Activated CD4-positive, alpha-beta T cell treated with anti-CD3 and anti-CD28 coated beads for 36 hours (primary cell): Measurements from ENCODE around the gene DLL4. TPM values are rescaled to one million over a fixed set of nuclear protein-coding genes. Genes with fewer than 3 reads are reported as not detected.

Source experiments
- ATAC-seq: fragments of 200-7000 bp; cut with Tn5 transposase; one replicate; pipeline ENCODE4 v1.10.0; 2021; ENCODE audit warnings: mild to moderate bottlenecking, moderate library complexity
- CTCF ChIA-PET: fragments of 350-600 bp; sonication (Branson Sonifier 250); formaldehyde crosslinking; loops from one replicate; lab custom pipeline; 2021; ENCODE audit warnings: antibody characterized with exemption; lab: Charles Lee
- POLR2A ChIA-PET: fragments of 350-600 bp; sonication (Branson Sonifier 250); formaldehyde crosslinking; loops from one replicate; lab custom pipeline; 2021; ENCODE audit warnings: antibody characterized with exemption, inconsistent platforms; lab: Charles Lee
- DNase-seq: peaks from one replicate; pipeline ENCODE4 v3.0.0-alpha.2; 2020
- H3K27ac Mint-ChIP-seq: one replicate; pipeline ENCODE4 v1.8.0; 2021; ENCODE audit warnings: mixed read lengths
- H3K27me3 Mint-ChIP-seq: one replicate; pipeline ENCODE4 v1.8.0; 2021; ENCODE audit warnings: mixed read lengths
- H3K36me3 Mint-ChIP-seq: one replicate; pipeline ENCODE4 v1.8.0; 2021; ENCODE audit warnings: low read depth, mixed read lengths
- H3K4me1 Mint-ChIP-seq: one replicate; pipeline ENCODE4 v1.8.0; 2021; ENCODE audit warnings: mixed read lengths
- H3K4me3 Mint-ChIP-seq: one replicate; pipeline ENCODE4 v1.8.0; 2021; ENCODE audit warnings: mild to moderate bottlenecking, moderate library complexity, mixed read lengths
- H3K9me3 Mint-ChIP-seq: one replicate; pipeline ENCODE4 v1.8.0; 2021; ENCODE audit warnings: low read depth, mixed read lengths
- intact Hi-C, 2 experiments: fragments of 100-400 bp; cut with DNase I in 1 of 2; cut with micrococcal nuclease in 1 of 2; formaldehyde crosslinking; loops; one replicate each; pipeline versions ENCODE4 v1.14.2 to v1.15.1; 2022 to 2024; cut with DNase I, micrococcal nuclease
- total RNA-seq, 2 experiments: library from RNA; stranded (reverse); gene quantifications; one replicate each; pipeline ENCODE4 v1.2.3, GENCODE V29; 2021

Gene DLL4
- total RNA-seq, 2 experiments from 2014 or later, result 0.18 to 0.30 TPM

DNA sequence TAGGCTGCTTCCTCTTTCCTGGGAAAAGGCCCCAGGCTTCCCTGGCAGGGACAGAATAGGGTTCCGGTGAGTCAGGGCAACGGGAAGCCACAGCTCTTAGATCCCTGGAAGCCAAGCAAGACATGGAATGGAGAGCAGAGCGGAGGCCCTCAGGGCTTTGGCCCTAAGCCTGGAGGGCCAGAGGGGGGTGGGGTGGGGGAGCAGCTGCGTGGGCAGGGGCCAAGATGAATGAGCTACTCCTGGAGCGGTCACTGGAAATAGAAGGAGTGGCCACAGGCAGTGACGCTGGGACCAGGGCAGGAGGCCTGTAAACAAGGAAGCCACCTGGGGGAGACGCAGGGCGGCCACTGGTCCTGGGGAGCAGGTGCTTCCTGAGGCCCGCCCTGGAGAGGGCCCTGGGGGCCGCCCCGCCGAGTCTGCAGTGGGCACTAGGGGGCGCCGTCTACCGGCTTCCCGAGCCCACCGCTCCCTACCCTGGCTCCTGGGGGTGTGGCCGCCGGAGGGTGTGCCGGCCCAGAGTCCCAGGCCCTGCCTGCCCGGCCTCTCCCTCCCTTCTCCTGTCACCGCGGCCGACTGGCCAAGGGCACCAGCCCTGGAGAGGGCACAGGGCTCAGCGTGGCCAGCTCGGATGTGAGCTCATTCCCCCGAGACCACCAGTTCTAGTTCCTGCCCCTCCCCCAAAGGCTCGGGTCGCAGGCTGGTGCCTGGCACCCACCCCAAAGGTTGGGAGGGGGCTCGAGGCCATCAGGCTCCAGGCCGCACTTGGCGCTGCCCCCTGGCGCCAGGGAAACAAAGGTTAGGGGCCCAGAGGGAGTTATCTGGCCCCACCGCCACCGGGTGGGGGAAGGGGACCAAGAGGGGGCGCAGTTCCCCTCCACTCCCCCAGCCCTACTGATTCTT, 22.8 kb upstream of the DLL4 start:
- no peaks in the 10 kb centered on the region for H3K27me3 Mint-ChIP-seq
- POLR2A ChIA-PET, result interaction anchor here (0.6 to 1.8 kb wide), 2 partner anchors 12 to 36 kb away, joined by 4 to 6 read pairs; partner anchors contain the start of gene VPS18
- H3K9me3 Mint-ChIP-seq, result no peaks in the 10 kb centered on the region
- peaks cover 27% of the 10 kb centered on the region for H3K4me1 Mint-ChIP-seq
- CTCF ChIA-PET, result interaction anchor here (0.6 to 10.6 kb wide), 23 partner anchors 9 to 403 kb away, joined by 3 to 98 read pairs (median 3); partner anchors contain the start of genes CHAC1, DLL4 and VPS18
- intact Hi-C loops, result loop anchor here (1.0 to 10.0 kb wide), 9 partner anchors 22 to 508 kb away; partner anchors contain the start of genes CHAC1 (in 2 of the 2), CHP1 (in 1 of the 2), DLL4 (in 1 of the 2) and EXD1 (in 1 of the 2)
- peak overlapping the region; percentile 82 for H3K27ac Mint-ChIP-seq
- DNase-seq (peak; percentile 91), ATAC-seq (peak; percentile 81)
- H3K36me3 Mint-ChIP-seq, result peaks cover 10% of the 10 kb centered on the region
- H3K4me3 Mint-ChIP-seq, result peak overlapping the region; percentile 69

DNA sequence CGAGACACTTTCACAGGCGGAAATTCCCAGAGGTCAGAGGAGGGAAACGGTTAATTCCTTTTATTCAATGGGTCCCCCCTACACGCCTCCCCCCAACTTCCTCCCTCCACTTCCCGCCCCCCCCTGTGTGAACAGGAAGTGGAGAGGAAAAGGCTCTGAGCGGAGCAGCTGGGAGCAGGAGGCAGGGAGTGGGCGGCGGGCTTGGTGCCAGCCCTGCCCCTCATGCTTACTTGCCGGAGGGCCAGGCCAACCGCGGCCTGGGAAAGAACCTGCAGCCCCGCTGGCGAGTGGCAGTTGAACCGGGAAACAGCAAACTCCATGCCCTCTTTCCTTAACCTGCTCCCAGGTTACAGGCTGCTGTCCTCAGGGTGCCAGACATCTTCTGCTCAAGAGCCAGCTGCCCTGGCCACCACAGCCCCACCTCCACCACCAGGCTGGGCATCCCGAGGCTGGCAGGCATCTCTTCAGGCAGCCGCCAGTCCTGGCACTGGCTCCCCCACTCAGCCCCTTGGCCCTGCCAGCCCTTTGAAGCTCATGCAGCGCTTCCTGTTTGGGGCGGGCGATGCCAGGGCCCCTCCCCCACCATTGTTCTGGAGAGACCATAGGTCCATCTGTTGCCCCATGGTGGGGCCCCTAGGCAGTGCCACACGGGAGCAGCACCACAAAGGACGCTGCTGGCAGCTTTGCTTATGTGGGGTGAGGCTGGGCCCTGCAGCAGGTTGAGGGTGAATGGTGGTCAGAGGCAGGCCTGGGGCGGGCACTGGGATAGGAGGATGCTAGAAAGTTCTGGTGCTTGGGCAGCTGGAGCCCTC, 21.9 kb upstream of the DLL4 start:
- peaks cover 27% of the 10 kb centered on the region for H3K4me1 Mint-ChIP-seq
- H3K36me3 Mint-ChIP-seq, result peaks cover 9% of the 10 kb centered on the region
- ChIA-PET CTCF (interaction anchor here (0.7 to 10.6 kb wide), 21 partner anchors 10 to 402 kb away, joined by 3 to 98 read pairs (median 4); partner anchors contain the start of genes CHAC1, DLL4 and VPS18), POLR2A (interaction anchor here (0.6 to 1.8 kb wide), 2 partner anchors 35 to 503 kb away, joined by 3 to 6 read pairs; no protein-coding TSS in a partner anchor)
- H3K27ac Mint-ChIP-seq, result peak overlapping the region; percentile 82
- intact Hi-C loops, result loop anchor here (1.0 to 10.0 kb wide), 10 partner anchors 22 to 508 kb away; partner anchors contain the start of genes CHAC1 (in 2 of the 2), NUSAP1 (in 2 of the 2), OIP5 (in 2 of the 2) and CHP1 (in 1 of the 2)
- H3K4me3 Mint-ChIP-seq, result peak overlapping the region; percentile 69
- H3K27me3 Mint-ChIP-seq, result no peaks in the 10 kb centered on the region
- H3K9me3 Mint-ChIP-seq, result no peaks in the 10 kb centered on the region
- DNase-seq (peak; percentile 80), ATAC-seq (peak; percentile 63)

DNA sequence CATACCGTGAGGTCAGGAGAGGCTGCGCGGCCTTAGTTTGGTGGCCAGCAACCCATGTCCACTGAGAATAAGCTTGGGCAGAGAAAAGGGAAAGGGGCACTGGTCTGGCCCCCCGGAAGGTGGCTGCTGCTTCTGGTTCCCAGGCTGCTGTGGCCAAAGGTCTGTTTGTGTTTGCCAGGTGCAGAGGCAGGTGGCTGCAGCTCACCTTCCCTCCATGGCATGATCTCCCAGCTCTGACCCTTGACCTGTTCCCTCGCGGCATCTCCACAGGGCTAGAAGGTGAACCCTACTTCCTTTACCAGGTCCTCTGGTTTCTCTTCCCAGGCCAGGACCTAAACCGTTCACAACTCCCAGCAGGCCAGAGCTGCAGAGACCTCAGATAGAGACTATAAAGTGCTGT, 21.0 kb upstream of the DLL4 start:
- intact Hi-C loops, result loop anchor here (5.0 to 10.0 kb wide), 4 partner anchors 94 to 507 kb away; partner anchors contain the start of genes NUSAP1 (in 1 of the 2), OIP5 (in 1 of the 2) and RTF1 (in 1 of the 2)
- peak overlapping the region; percentile 58 for H3K27ac Mint-ChIP-seq
- H3K4me1 Mint-ChIP-seq, result peaks cover 21% of the 10 kb centered on the region
- H3K27me3 Mint-ChIP-seq, result no peaks in the 10 kb centered on the region
- ChIA-PET CTCF (interaction anchor here (1.0 to 10.6 kb wide), 11 partner anchors 11 to 323 kb away, joined by 3 to 98 read pairs (median 8); partner anchors contain the start of genes CHAC1, CHP1, DLL4 and VPS18), POLR2A (no interaction called here)
- peaks cover 6% of the 10 kb centered on the region for H3K36me3 Mint-ChIP-seq
- no peak for DNase-seq
- no peaks in the 10 kb centered on the region for H3K9me3 Mint-ChIP-seq
- no peak for ATAC-seq
- H3K4me3 Mint-ChIP-seq, result no peak overlapping the region

DNA sequence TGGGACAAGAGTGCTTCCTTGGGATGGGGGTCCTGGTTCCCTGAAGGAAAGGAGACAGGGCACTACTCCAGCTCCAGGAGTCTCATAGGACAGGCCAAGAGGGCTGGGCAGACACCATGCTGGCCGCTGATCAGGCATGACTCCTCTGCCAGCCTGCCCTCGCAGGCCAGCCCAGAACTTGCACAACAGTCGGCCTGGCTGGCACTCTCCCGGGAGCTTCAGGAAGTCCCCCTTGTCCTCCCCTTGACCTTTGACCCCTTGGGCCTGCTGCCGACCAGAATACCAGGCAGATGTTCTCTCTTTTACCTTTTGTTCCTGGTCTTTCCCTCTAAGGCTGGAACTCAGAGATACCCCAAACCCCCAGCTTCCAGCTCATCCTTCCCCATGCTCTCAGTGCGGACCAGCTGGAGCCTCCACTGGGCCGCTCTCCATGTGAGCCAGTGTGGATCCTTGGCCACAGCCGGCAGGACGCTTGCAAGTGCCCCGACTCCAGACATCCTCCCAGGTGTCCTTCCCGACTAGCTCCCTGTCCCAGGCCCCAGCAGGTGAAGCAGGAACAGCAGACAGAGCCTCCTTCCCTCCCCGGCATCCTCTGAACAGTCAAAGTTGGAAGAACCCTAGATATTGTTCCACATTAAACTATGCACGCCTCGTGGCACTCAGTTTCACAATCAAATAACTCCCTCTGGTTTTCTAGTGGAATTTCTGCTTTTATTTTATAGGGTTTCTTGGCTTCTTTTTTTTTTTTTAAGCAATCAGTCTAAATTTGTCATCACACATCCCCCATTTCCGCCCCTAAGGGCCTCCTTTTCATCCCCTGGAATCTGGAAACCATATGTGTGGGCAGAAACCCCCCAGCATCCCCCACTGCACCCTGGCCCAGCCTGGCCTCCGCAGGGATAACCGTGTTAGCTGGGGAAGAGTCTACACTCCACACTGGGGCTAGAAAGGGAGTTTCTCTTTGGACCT, 19.2 kb upstream of the DLL4 start:
- intact Hi-C loops, result loop anchor here (5.0 to 10.0 kb wide), 4 partner anchors 92 to 505 kb away; partner anchors contain the start of genes NUSAP1 (in 1 of the 2), OIP5 (in 1 of the 2) and RTF1 (in 1 of the 2)
- H3K4me1 Mint-ChIP-seq, result peaks cover 12% of the 10 kb centered on the region
- H3K27me3 Mint-ChIP-seq, result no peaks in the 10 kb centered on the region
- no peak overlapping the region for H3K27ac Mint-ChIP-seq
- ChIA-PET POLR2A (no interaction called here), CTCF (interaction anchor here (0.5 to 10.6 kb wide), 10 partner anchors 15 to 520 kb away, joined by 3 to 98 read pairs (median 3); partner anchors contain the start of gene DLL4)
- DNase-seq (no peak), ATAC-seq (no peak)
- no peak overlapping the region for H3K4me3 Mint-ChIP-seq
- no peaks in the 10 kb centered on the region for H3K9me3 Mint-ChIP-seq
- no peaks in the 10 kb centered on the region for H3K36me3 Mint-ChIP-seq

DNA sequence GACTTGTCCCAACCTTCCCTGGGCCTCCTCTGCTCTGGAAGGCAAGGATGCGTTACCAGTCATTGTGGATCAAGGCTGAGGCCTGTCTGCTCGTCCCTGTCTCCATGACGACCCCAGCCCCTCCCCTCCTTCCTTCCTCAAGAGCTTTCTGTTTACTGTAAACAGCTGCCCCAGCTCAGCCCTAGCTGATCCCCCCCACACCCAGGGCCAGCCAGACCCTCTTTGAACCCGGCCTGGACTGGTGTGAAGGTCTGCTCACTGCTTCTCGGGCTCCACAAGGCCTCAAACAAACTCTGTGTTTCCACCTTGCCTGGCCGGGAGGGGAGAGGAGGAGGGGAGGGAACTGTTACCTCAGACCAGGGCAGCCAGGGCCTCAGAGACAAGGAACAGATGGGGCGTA, 18.0 kb upstream of the DLL4 start:
- H3K4me3 Mint-ChIP-seq, result no peak overlapping the region
- no peak for DNase-seq
- CTCF ChIA-PET, result interaction anchor here (0.9 to 10.6 kb wide), 6 partner anchors 8 to 273 kb away, joined by 3 to 98 read pairs (median 4); partner anchors contain the start of gene DLL4
- intact Hi-C loops, result no loop called here
- H3K4me1 Mint-ChIP-seq, result peaks cover 12% of the 10 kb centered on the region
- no peaks in the 10 kb centered on the region for H3K9me3 Mint-ChIP-seq
- POLR2A ChIA-PET, result interaction anchor here (0.6 kb wide), 1 partner anchor 9 kb away, joined by 4 read pairs; no protein-coding TSS in a partner anchor
- H3K36me3 Mint-ChIP-seq, result no peaks in the 10 kb centered on the region
- ATAC-seq, result no peak
- no peaks in the 10 kb centered on the region for H3K27me3 Mint-ChIP-seq
- H3K27ac Mint-ChIP-seq, result no peak overlapping the region

DNA sequence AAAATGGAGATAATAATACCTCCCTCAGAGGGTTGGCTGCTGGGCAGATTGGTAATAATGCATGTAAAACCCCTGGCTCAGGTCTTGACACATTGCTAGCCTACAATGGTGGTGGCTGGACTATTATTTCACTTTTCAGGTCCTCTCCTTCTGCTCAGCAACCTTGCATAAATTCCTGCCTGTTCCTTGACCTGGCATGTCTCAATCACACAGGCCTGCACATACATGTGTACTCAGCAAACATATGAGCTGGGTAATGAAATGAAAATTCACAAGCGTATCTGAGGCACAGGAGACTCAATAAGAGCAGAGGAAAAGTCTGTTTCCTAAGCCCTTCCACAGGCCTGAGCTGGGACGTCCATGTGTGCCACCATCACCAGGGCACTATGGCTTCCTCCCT, 17.4 kb upstream of the DLL4 start:
- DNase-seq (no peak), ATAC-seq (no peak)
- intact Hi-C loops, result no loop called here
- CTCF ChIA-PET, result interaction anchor here (0.5 to 10.6 kb wide), 6 partner anchors 8 to 291 kb away, joined by 3 to 98 read pairs (median 4); partner anchors contain the start of gene DLL4
- no peaks in the 10 kb centered on the region for H3K27me3 Mint-ChIP-seq
- H3K4me3 Mint-ChIP-seq, result no peak overlapping the region
- H3K9me3 Mint-ChIP-seq, result no peaks in the 10 kb centered on the region
- H3K4me1 Mint-ChIP-seq, result peaks cover 12% of the 10 kb centered on the region
- no peak overlapping the region for H3K27ac Mint-ChIP-seq
- no peaks in the 10 kb centered on the region for H3K36me3 Mint-ChIP-seq
- POLR2A ChIA-PET, result no interaction called here

DNA sequence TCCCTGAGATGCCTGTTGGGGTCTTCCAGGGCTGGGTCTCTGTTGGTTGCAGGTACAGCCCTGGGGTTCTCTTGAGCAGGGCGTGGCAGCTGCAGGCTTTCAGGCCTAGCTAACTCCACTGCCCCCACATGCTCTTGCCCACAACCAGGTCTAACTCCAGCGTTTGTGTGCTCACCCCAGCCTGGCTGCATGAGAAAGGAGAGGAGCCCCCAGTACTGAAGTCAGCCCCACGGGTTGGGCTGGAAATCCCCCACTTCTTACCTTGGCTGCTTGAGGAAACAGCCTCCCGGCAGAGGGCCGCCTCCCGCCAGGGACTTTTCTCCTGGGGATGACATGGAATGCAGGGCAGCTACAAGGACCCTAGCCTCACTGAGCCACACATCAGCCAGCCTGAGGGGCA, 16.7 kb upstream of the DLL4 start:
- H3K9me3 Mint-ChIP-seq, result no peaks in the 10 kb centered on the region
- ChIA-PET CTCF (interaction anchor here (0.6 kb wide), 1 partner anchor 39 kb away, joined by 4 read pairs; no protein-coding TSS in a partner anchor), POLR2A (no interaction called here)
- H3K4me1 Mint-ChIP-seq, result peaks cover 8% of the 10 kb centered on the region
- intact Hi-C loops, result no loop called here
- no peaks in the 10 kb centered on the region for H3K36me3 Mint-ChIP-seq
- H3K27me3 Mint-ChIP-seq, result no peaks in the 10 kb centered on the region
- H3K27ac Mint-ChIP-seq, result no peak overlapping the region
- H3K4me3 Mint-ChIP-seq, result no peak overlapping the region
- DNase-seq (no peak), ATAC-seq (no peak)

DNA sequence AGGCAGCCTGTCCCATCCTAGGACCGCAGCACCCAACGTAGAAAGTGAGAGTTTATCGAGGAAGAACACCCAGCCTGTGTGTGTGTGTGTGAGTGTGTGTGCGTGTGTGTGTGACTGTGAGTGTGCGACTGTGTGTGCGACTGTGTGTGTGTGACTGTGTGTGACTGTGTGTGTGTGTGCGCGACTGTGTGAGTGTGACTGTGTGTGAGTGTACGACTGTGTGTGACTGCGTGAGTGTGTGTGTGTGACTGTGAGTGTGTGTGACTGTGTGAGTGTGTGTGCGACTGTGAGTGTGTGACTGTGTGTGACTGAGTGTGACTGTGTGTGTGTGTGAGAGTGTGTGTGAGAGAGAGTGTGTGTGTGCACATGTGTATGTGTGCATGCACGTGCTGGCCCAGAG, 15.1 kb upstream of the DLL4 start:
- Mint-ChIP-seq H3K4me1 (no peaks in the 10 kb centered on the region), H3K36me3 (no peaks in the 10 kb centered on the region), H3K9me3 (no peaks in the 10 kb centered on the region), H3K27me3 (no peaks in the 10 kb centered on the region), H3K27ac (no peak overlapping the region), H3K4me3 (no peak overlapping the region)
- intact Hi-C loops, result no loop called here
- ATAC-seq (no peak), DNase-seq (no peak)
- POLR2A ChIA-PET, result no interaction called here
- CTCF ChIA-PET, result interaction anchor here (2.5 kb wide), 1 partner anchor 10 kb away, joined by 13 read pairs; no protein-coding TSS in a partner anchor

DNA sequence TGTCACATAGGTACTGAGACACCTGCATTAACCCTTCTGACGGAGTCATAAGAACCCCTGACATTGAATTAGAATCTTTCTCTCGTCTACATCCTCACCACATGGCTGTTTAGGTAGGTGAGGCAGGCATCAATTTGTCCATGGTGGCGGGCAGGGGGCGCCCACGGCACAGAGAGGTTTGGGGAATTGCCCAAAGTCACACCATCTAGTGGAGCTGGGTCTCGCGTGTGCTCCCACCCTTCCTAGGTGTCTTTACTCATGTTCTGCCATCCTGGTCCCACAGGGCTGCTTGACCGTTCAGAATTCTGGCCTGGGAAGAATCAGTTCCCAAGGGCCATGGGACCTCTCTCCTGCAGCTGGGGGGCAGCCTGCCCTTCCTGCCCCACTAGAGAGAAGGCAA, 14.7 kb upstream of the DLL4 start:
- ChIA-PET POLR2A (interaction anchor here (0.6 kb wide), 1 partner anchor 532 kb away, joined by 3 read pairs; no protein-coding TSS in a partner anchor), CTCF (interaction anchor here (0.6 to 2.5 kb wide), 4 partner anchors 10 to 310 kb away, joined by 3 to 13 read pairs (median 4); no protein-coding TSS in a partner anchor)
- intact Hi-C loops, result no loop called here
- H3K27ac Mint-ChIP-seq, result no peak overlapping the region
- ATAC-seq (no peak), DNase-seq (no peak)
- no peak overlapping the region for H3K4me3 Mint-ChIP-seq
- H3K36me3 Mint-ChIP-seq, result no peaks in the 10 kb centered on the region
- H3K4me1 Mint-ChIP-seq, result no peaks in the 10 kb centered on the region
- no peaks in the 10 kb centered on the region for H3K9me3 Mint-ChIP-seq
- no peaks in the 10 kb centered on the region for H3K27me3 Mint-ChIP-seq
